Measurements from ENCODE around the gene EHBP1L1.

- no peak for TF ChIP-seq CTCF (IDR thresholded peaks at IDR 0.05; ENCODE audit: borderline replicate concordance, extremely low read depth, low read length, poor library complexity, severe bottlenecking)
- TF ChIP-seq EZH2 (IDR thresholded peaks at IDR 0.05; ENCODE audit: borderline replicate concordance, low read depth, low read length, severe bottlenecking), result no peak
Observed at GRCh38 chr11:65569164-65569972, 6.5 kb upstream of the EHBP1L1 start.

Data from DND-41 (cell line).